ENCODE measurements around the gene TCL1B. TPM values are rescaled to one million over a fixed set of nuclear protein-coding genes. Genes with fewer than 3 reads are reported as not detected.

Gene TCL1B
- total and polyA plus RNA-seq, 2 donors (not counting 1 experiment from before 2014, with no cell fraction given), result 5.7 to 9.6 TPM

- Histone ChIP-seq H3K4me3 (ENCODE audit: control extremely low read depth in 1 of 5, extremely low read depth in 1 of 5, insufficient read depth in 1 of 5, low read depth in 2 of 5, low read length in 4 of 5) (no peak overlapping the region), H3K9me3 (ENCODE audit: control extremely low read depth in 1 of 3, control insufficient read depth in 2 of 3, insufficient read depth in 1 of 3, low read length in 2 of 3) (peaks cover 0 to 16% (median 0%) of the 10 kb centered on the region in 3 donors), H2AFZ (ENCODE audit: insufficient read depth, low read depth, low read length, poor library complexity, severe bottlenecking) (no peak overlapping the region), H4K20me1 (ENCODE audit: control insufficient read depth, insufficient read depth, low read length, poor library complexity, severe bottlenecking) (no peaks in the 10 kb centered on the region), H3K79me2 (ENCODE audit: control insufficient read depth, insufficient read depth, low read length) (peaks cover 13% of the 10 kb centered on the region), H3K27ac (ENCODE audit: low read length in 2 of 2) (peak overlapping the region; percentile 87 to 94), H3K4me1 (ENCODE audit: control insufficient read depth in 2 of 2, insufficient read depth in 2 of 2, low read length in 2 of 2) (peaks cover 87 to 90% of the 10 kb centered on the region in 2 donors), H3K9ac (ENCODE audit: low read length) (no peak overlapping the region), H3K27me3 (replicated peaks in 1 of 4; ENCODE audit: control extremely low read depth in 1 of 4, control insufficient read depth in 3 of 4, insufficient read depth in 4 of 4, low read length in 3 of 4) (no peaks in the 10 kb centered on the region), H3K36me3 (replicated peaks in 1 of 2; ENCODE audit: control extremely low read depth in 1 of 2, control insufficient read depth in 1 of 2, extremely low read depth in 1 of 2, insufficient read depth in 2 of 2, low read length in 1 of 2) (peaks cover 0 to 7% of the 10 kb centered on the region in 2 experiments), H3K4me2 (replicated peaks; ENCODE audit: low read depth, low read length, poor library complexity, severe bottlenecking) (peak overlapping the region; percentile 53)
- CTCF ChIA-PET, result interaction anchor here (0.6 to 3.8 kb wide), 5 partner anchors 12 to 52 kb away, joined by 3 to 18 read pairs (median 4); no protein-coding TSS in a partner anchor
- Mint-ChIP-seq H3K27ac (peak overlapping the region; percentile 79), H3K4me3 (peak overlapping the region; percentile 21), H3K4me1 (peaks cover 79% of the 10 kb centered on the region), H3K9me3 (ENCODE audit: insufficient read depth) (no peaks in the 10 kb centered on the region), H3K27me3 (peaks cover 34% of the 10 kb centered on the region)
- ATAC-seq (ENCODE audit: low read depth) (no peak), DNase-seq (no peak)
- TF ChIP-seq EZH2 (IDR thresholded peaks at IDR 0.05; ENCODE audit: borderline replicate concordance, insufficient read depth, low read depth, low read length, poor library complexity, severe bottlenecking) (no peak), CTCF (IDR thresholded peaks at IDR 0.05) (no peak)
- POLR2A ChIA-PET, result interaction anchor here (0.9 to 3.5 kb wide), 3 partner anchors 17 to 30 kb away, joined by 3 to 25 read pairs (median 7); no protein-coding TSS in a partner anchor
- 55% methylated on average over 5 of the region's 5 CpGs for WGBS (ENCODE audit: insufficient coverage)
- intact Hi-C loops (cut with micrococcal nuclease), result loop anchor here (5.0 kb wide), 2 partner anchors 37 to 83 kb away; no protein-coding TSS in a partner anchor
Observed at GRCh38 chr14:95695051-95695450, 8.8 kb downstream of the TCL1B start.

- Mint-ChIP-seq H3K27me3 (peaks cover 37% of the 10 kb centered on the region), H3K4me1 (peaks cover 82% of the 10 kb centered on the region), H3K4me3 (peak overlapping the region; percentile 80), H3K9me3 (ENCODE audit: insufficient read depth) (no peaks in the 10 kb centered on the region), H3K27ac (peak overlapping the region; percentile 95)
- peaks cover 0 to 11% of the 10 kb centered on the region in 2 experiments for H3K36me3 ChIP-seq (replicated peaks in 1 of 2; ENCODE audit: control extremely low read depth in 1 of 2, control insufficient read depth in 1 of 2, extremely low read depth in 1 of 2, insufficient read depth in 2 of 2, low read length in 1 of 2)
- DNase-seq (peak; percentile 77), ATAC-seq (ENCODE audit: low read depth) (peak; percentile 65)
- POLR2A ChIA-PET, result interaction anchor here (0.7 to 3.5 kb wide), 6 partner anchors 14 to 89 kb away, joined by 3 to 25 read pairs (median 6); no protein-coding TSS in a partner anchor
- peak overlapping the region in 1 of 5 experiments; percentile 31 for H3K4me3 ChIP-seq (ENCODE audit: control extremely low read depth in 1 of 5, extremely low read depth in 1 of 5, insufficient read depth in 1 of 5, low read depth in 2 of 5, low read length in 4 of 5)
- peaks cover 0 to 9% (median 0%) of the 10 kb centered on the region in 3 donors for H3K9me3 ChIP-seq (ENCODE audit: control extremely low read depth in 1 of 3, control insufficient read depth in 2 of 3, insufficient read depth in 1 of 3, low read length in 2 of 3)
- CTCF ChIA-PET, result interaction anchor here (0.6 to 3.8 kb wide), 8 partner anchors 10 to 136 kb away, joined by 3 to 18 read pairs (median 6); partner anchors contain the start of gene TCL1B
- no peak overlapping the region for H3K9ac ChIP-seq (ENCODE audit: low read length)
- peaks cover 96 to 97% of the 10 kb centered on the region in 2 donors for H3K4me1 ChIP-seq (ENCODE audit: control insufficient read depth in 2 of 2, insufficient read depth in 2 of 2, low read length in 2 of 2)
- H4K20me1 ChIP-seq (ENCODE audit: control insufficient read depth, insufficient read depth, low read length, poor library complexity, severe bottlenecking), result no peaks in the 10 kb centered on the region
- peaks cover 14% of the 10 kb centered on the region for H3K79me2 ChIP-seq (ENCODE audit: control insufficient read depth, insufficient read depth, low read length)
- H3K27ac ChIP-seq (ENCODE audit: low read length in 2 of 2), result peak overlapping the region; percentile 87 to 94
- H3K4me2 ChIP-seq (replicated peaks; ENCODE audit: low read depth, low read length, poor library complexity, severe bottlenecking), result peak overlapping the region; percentile 66
- TF ChIP-seq CTCF (IDR thresholded peaks at IDR 0.05) (no peak), EZH2 (IDR thresholded peaks at IDR 0.05; ENCODE audit: borderline replicate concordance, insufficient read depth, low read depth, low read length, poor library complexity, severe bottlenecking) (no peak)
- H3K27me3 ChIP-seq (replicated peaks in 1 of 4; ENCODE audit: control extremely low read depth in 1 of 4, control insufficient read depth in 3 of 4, insufficient read depth in 4 of 4, low read length in 3 of 4), result no peaks in the 10 kb centered on the region
- WGBS (ENCODE audit: insufficient coverage), result 0% methylated on average over 2 of the region's 5 CpGs
- intact Hi-C loops (cut with micrococcal nuclease), result loop anchor here (1.0 to 5.0 kb wide), 4 partner anchors 17 to 84 kb away; no protein-coding TSS in a partner anchor
- H2AFZ ChIP-seq (ENCODE audit: insufficient read depth, low read depth, low read length, poor library complexity, severe bottlenecking), result no peak overlapping the region
Observed at GRCh38 chr14:95695913-95696312, 9.7 kb downstream of the TCL1B start.

Measured in B cell (primary cell).